ENCODE data around the gene NEGR1.

DNA sequence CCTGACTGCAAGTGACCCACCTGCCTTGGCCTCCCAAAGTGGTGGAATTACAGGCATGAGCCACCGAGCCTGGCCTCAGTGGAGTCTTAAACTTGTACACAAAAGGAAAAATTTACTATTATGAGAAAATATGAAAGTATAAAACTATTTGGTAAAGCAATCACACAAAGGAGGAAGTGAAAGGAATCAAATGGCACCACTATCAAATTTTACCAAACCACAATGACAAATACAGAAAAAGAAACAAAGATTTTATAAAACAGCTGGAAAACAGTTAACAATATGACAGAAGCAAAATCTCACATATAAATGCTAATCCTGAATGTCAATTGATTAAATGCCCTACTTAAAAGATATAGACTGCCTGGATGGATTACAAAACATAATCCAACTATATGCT lies 42.1 kb upstream of the NEGR1 start:
- TF ChIP-seq CTCF (IDR thresholded peaks at IDR 0.05 in 4 of 5, conservative IDR thresholded peaks at IDR 0.05 in 1 of 5) (no peak), POLR2A (IDR thresholded peaks at IDR 0.05) (no peak)
